H1 (cell line): ENCODE measurements around the gene DESI1. TPM values are rescaled to one million over a fixed set of nuclear protein-coding genes. Genes with fewer than 3 reads are reported as not detected.
"Not testable (repeated sequence)": the region's sequence is repeated elsewhere in the genome, so short reads cannot be mapped to it uniquely, and the experiment has no call there.

Experiments used
- CTCF ChIA-PET: fragments of 300-600 bp; sonication (Branson Sonifier 250); formaldehyde crosslinking; loops from one replicate; lab custom pipeline; 2021; ENCODE audit not compliant: partially characterized antibody; lab: Charles Lee
- POLR2A ChIA-PET: fragments of 300-600 bp; sonication (Branson Sonifier 250); formaldehyde crosslinking; loops from one replicate; lab custom pipeline; 2021; ENCODE audit warnings: inconsistent platforms; ENCODE audit not compliant: partially characterized antibody; lab: Charles Lee
- DNase-seq, 2 experiments: peaks; one replicate each; pipeline versions ENCODE4 v3.0.0 to v3.0.0-alpha.2; 2010 to 2022; ENCODE audit warnings: low spot score in 2 of 2, low read depth in 1 of 2, mixed read lengths in 1 of 2
- FAIRE-seq: peaks from 2 replicates; lab custom pipeline; 2011; peaks lifted over from hg19 to GRCh38; lab: Jason Lieb, UNC
- H2AFZ ChIP-seq: 2 replicates; pipeline ENCODE4 v1.8.1; 2012; ENCODE audit warnings: low read length, inconsistent platforms
- H2AK5ac ChIP-seq: 2 replicates; pipeline ENCODE4 v1.6.1; 2013; ENCODE audit warnings: low read depth, low read length
- H2BK120ac ChIP-seq: replicated peaks from 2 replicates; pipeline ENCODE3; 2013; ENCODE audit warnings: low read depth, low read length, inconsistent platforms
- H2BK12ac ChIP-seq: 2 replicates; pipeline ENCODE4 v1.6.1; 2013; ENCODE audit warnings: low read depth, low read length
- H2BK15ac ChIP-seq: 2 replicates; pipeline ENCODE4 v1.6.1; 2013; ENCODE audit warnings: low read length
- H2BK20ac ChIP-seq: 2 replicates; pipeline ENCODE4 v1.6.1; 2013; ENCODE audit warnings: low read length
- H2BK5ac ChIP-seq: 2 replicates; pipeline ENCODE4 v1.6.1; 2013; ENCODE audit warnings: low read depth, low read length
- H3K14ac ChIP-seq: 2 replicates; pipeline ENCODE4 v1.6.1; 2013; ENCODE audit warnings: inconsistent platforms; ENCODE audit not compliant: insufficient read length
- H3K18ac ChIP-seq: 2 replicates; pipeline ENCODE4 v1.6.1; 2013; ENCODE audit warnings: low read length; ENCODE audit errors: extremely low read depth
- H3K23ac ChIP-seq: 2 replicates; pipeline ENCODE4 v1.6.1; 2013; ENCODE audit warnings: inconsistent platforms; ENCODE audit not compliant: insufficient read length
- H3K23me2 ChIP-seq: 2 replicates; pipeline ENCODE4 v1.6.1; 2013; ENCODE audit warnings: low read depth, low read length
- H3K27ac ChIP-seq: 2 replicates; pipeline ENCODE4 v1.6.1; 2011; ENCODE audit warnings: low read depth, low read length, inconsistent platforms
- H3K27me3 ChIP-seq, 4 experiments: replicated peaks in 1 of 4; 1 replicate in 1 of 4; 2 replicates in 3 of 4; pipeline versions ENCODE4 v1.6.1 to v1.8.1; 2011 to 2013; ENCODE audit warnings: low read length in 3 of 4, mild to moderate bottlenecking in 3 of 4, inconsistent platforms in 2 of 4, mixed read lengths in 2 of 4, moderate library complexity in 1 of 4; ENCODE audit not compliant: control insufficient read depth in 3 of 4, insufficient read depth in 3 of 4; ENCODE audit errors: extremely low read depth in 1 of 4
- H3K36me3 ChIP-seq, 4 experiments: 2 replicates each; pipeline versions ENCODE4 v1.6.1 to v1.8.1; 2011 to 2013; ENCODE audit warnings: mild to moderate bottlenecking in 4 of 4, low read length in 3 of 4, moderate library complexity in 2 of 4, control low read depth in 1 of 4, inconsistent platforms in 1 of 4; ENCODE audit not compliant: insufficient read depth in 4 of 4, control insufficient read depth in 2 of 4
- H3K4ac ChIP-seq: replicated peaks from 2 replicates; pipeline ENCODE3; 2013; ENCODE audit warnings: low read length, low read depth, mixed read lengths, inconsistent platforms; ENCODE audit not compliant: insufficient read length
- H3K4me1 ChIP-seq, 4 experiments: replicated peaks in 1 of 4; 1 replicate in 1 of 4; 2 replicates in 3 of 4; pipeline versions ENCODE4 v1.6.1 to v1.8.1; 2011 to 2013; ENCODE audit warnings: low read length in 3 of 4, inconsistent platforms in 2 of 4, mixed read lengths in 1 of 4; ENCODE audit not compliant: insufficient read depth in 4 of 4, control insufficient read depth in 3 of 4
- H3K4me2 ChIP-seq, 2 experiments: 2 replicates each; pipeline versions ENCODE4 v1.6.1 to v1.8.1; 2011 to 2013; ENCODE audit warnings: low read depth in 2 of 2, low read length in 2 of 2, control low read depth in 1 of 2, inconsistent platforms in 1 of 2, mild to moderate bottlenecking in 1 of 2; ENCODE audit not compliant: insufficient read depth in 1 of 2
- H3K4me3 ChIP-seq, 4 experiments: fragments of 200-600, 300-600 bp in 1 of 4; sonication (generic), shearing (Covaris generic), sonication (Bioruptor Twin) in 1 of 4; 2 replicates each; pipeline versions ENCODE4 v1.5.1 to v1.8.1; 2011 to 2016; ENCODE audit warnings: low read length in 4 of 4, low read depth in 3 of 4, control low read depth in 2 of 4, inconsistent platforms in 2 of 4, mild to moderate bottlenecking in 2 of 4, mixed read lengths in 1 of 4, moderate library complexity in 1 of 4; ENCODE audit not compliant: insufficient read depth in 2 of 4; ENCODE audit errors: extremely low read depth in 1 of 4
- H3K56ac ChIP-seq: replicated peaks from 2 replicates; pipeline ENCODE3; 2013; ENCODE audit warnings: low read depth, mild to moderate bottlenecking, mixed read lengths, low read length, inconsistent platforms; ENCODE audit not compliant: insufficient read length
- H3K79me1 ChIP-seq: 2 replicates; pipeline ENCODE4 v1.6.1; 2013; ENCODE audit warnings: low read depth, low read length, control low read depth
- H3K79me2 ChIP-seq, 2 experiments: 2 replicates each; pipeline versions ENCODE4 v1.6.1 to v1.8.1; 2012 to 2013; ENCODE audit warnings: low read length in 2 of 2, mild to moderate bottlenecking in 2 of 2, inconsistent platforms in 1 of 2; ENCODE audit not compliant: insufficient read depth in 2 of 2, control insufficient read depth in 1 of 2
- H3K9ac ChIP-seq, 4 experiments: replicated peaks in 1 of 4; 1 replicate in 1 of 4; 2 replicates in 3 of 4; pipeline versions ENCODE4 v1.6.1 to v1.8.1; 2011 to 2013; ENCODE audit warnings: low read depth in 3 of 4, low read length in 3 of 4, control low read depth in 2 of 4, mild to moderate bottlenecking in 2 of 4, moderate library complexity in 2 of 4, inconsistent platforms in 1 of 4; ENCODE audit errors: extremely low read depth in 1 of 4
- H3K9me3 ChIP-seq, 2 experiments: 2 replicates each; pipeline versions ENCODE4 v1.6.1 to v1.8.1; 2012 to 2013; ENCODE audit warnings: mild to moderate bottlenecking in 2 of 2, moderate library complexity in 2 of 2, control low read depth in 1 of 2, inconsistent platforms in 1 of 2, low read depth in 1 of 2, low read length in 1 of 2, mixed read lengths in 1 of 2; ENCODE audit not compliant: insufficient read depth in 2 of 2
- H4K20me1 ChIP-seq, 2 experiments: replicated peaks in 1 of 2; 2 replicates each; pipeline versions ENCODE3 to v1.8.1; 2011 to 2013; ENCODE audit warnings: inconsistent platforms in 2 of 2, low read length in 2 of 2, mild to moderate bottlenecking in 1 of 2; ENCODE audit not compliant: insufficient read depth in 2 of 2, control insufficient read depth in 1 of 2
- H4K5ac ChIP-seq: 2 replicates; pipeline ENCODE4 v1.6.1; 2013; ENCODE audit warnings: low read length, low read depth, mixed read lengths, inconsistent platforms; ENCODE audit not compliant: insufficient read length
- H4K8ac ChIP-seq: 2 replicates; pipeline ENCODE4 v1.8.0; 2013; ENCODE audit warnings: mild to moderate bottlenecking, moderate library complexity, low read length, inconsistent platforms; ENCODE audit not compliant: insufficient read depth; ENCODE audit errors: extremely low read depth
- H4K91ac ChIP-seq: replicated peaks from 2 replicates; pipeline ENCODE3; 2013; ENCODE audit warnings: low read length, mixed read lengths, inconsistent platforms; ENCODE audit not compliant: insufficient read length
- WGBS, 2 experiments: shearing (Covaris generic) in 1 of 2; methylation state at CpG; one replicate each; pipeline versions ENCODE4 v1.1.6 to v1.1.7; 2013 to 2015; ENCODE audit warnings: low lambda C conversion rate in 2 of 2, mixed read lengths in 2 of 2, inconsistent platforms in 1 of 2, low coverage in 1 of 2, missing lambda C conversion rate in 1 of 2; ENCODE audit not compliant: insufficient replicate concordance in 2 of 2, insufficient coverage in 1 of 2, insufficient read length in 1 of 2; ENCODE audit errors: extremely low coverage in 1 of 2, missing lambda C conversion rate in 1 of 2; 5-methylcytosine and 5-hydroxymethylcytosine counted together
- polyA plus RNA-seq, 7 experiments: library from polyadenylated mRNA; depleted of rRNA in 3 of 7; stranded (reverse) in 5 of 7; unstranded in 2 of 7; fragments of >200 nt in 5 of 7; fragments of 200-250 nt in 2 of 7; gene quantifications; 1 replicate in 5 of 7; 2 replicates in 1 of 7; 4 replicates in 1 of 7; pipeline versions ENCODE4 v1.2.1 to v1.2.3, GENCODE V29; 2011 to 2013; ENCODE audit warnings: missing spikeins in 2 of 7, mixed read lengths in 2 of 7
- total RNA-seq: library from RNA; stranded (reverse); fragmentation: NEBNext Ultra II Directional; extraction: Animal tissue kit (Norgen Biotek cat#: 25700); gene quantifications from 2 replicates; pipeline ENCODE4 v1.2.1, GENCODE V29; 2021

DESI1 gene
- total and polyA plus RNA-seq, 2 of the 8 experiments (the other 6 are each of a cell fraction or from before 2014, with no cell fraction given), result 27.6 to 34.3 TPM

- H3K27me3 ChIP-seq, H2BK20ac ChIP-seq, FAIRE-seq, H2BK15ac ChIP-seq, H2BK120ac ChIP-seq, H4K20me1 ChIP-seq, H3K9me3 ChIP-seq, H3K79me2 ChIP-seq, H3K79me1 ChIP-seq, H3K56ac ChIP-seq, H2AFZ ChIP-seq, H3K18ac ChIP-seq, H2BK12ac ChIP-seq, H4K5ac ChIP-seq, H3K23ac ChIP-seq, H3K4ac ChIP-seq, H4K8ac ChIP-seq, H2AK5ac ChIP-seq, H3K14ac ChIP-seq, H3K9ac ChIP-seq, H3K27ac ChIP-seq, H4K91ac ChIP-seq, H3K4me1 ChIP-seq, H3K23me2 ChIP-seq, H3K4me3 ChIP-seq, H2BK5ac ChIP-seq, DNase-seq, H3K4me2 ChIP-seq: not testable (repeated sequence)
- POLR2A ChIA-PET, result interaction anchor here (1.2 to 5.4 kb wide), 4 partner anchors 9 to 19 kb away, joined by 4 to 34 read pairs (median 5); no protein-coding TSS in a partner anchor
- peaks cover 24 to 65% (median 40%) of the 10 kb centered on the region in 4 experiments for H3K36me3 ChIP-seq
- whole genome bisulfite sequencing, 2 experiments, result 94% methylated on average over 9 of the region's 9 CpGs; no CpG with 5 or more reads in 1 of the 2 experiments
- CTCF ChIA-PET, result interaction anchor here (0.6 to 1.7 kb wide), 6 partner anchors 10 to 800 kb away, joined by 3 to 4 read pairs (median 3); no protein-coding TSS in a partner anchor
Measured at GRCh38 chr22:41663594-41663993, 42.8 kb upstream of the DESI1 start.
